Endodermal cell (in vitro differentiated cells): ENCODE data around the gene ACTRT2. TPM values are rescaled to one million over a fixed set of nuclear protein-coding genes. Genes with fewer than 3 reads are reported as not detected.

Experiments
- DNase-seq: peaks from one replicate; pipeline ENCODE4 v3.0.0-alpha.2; 2017
- H3K27ac ChIP-seq: 2 replicates; pipeline ENCODE4 v1.5.1; 2013; ENCODE audit warnings: mild to moderate bottlenecking, low read depth, low read length, moderate library complexity
- H3K27me3 ChIP-seq: 2 replicates; pipeline ENCODE4 v1.6.1; 2013; ENCODE audit warnings: mild to moderate bottlenecking, low read length, moderate library complexity; ENCODE audit not compliant: insufficient read depth, control insufficient read depth, poor library complexity, severe bottlenecking
- H3K36me3 ChIP-seq: 2 replicates; pipeline ENCODE4 v1.7.0; 2013; ENCODE audit warnings: mild to moderate bottlenecking, low read length, moderate library complexity; ENCODE audit not compliant: control insufficient read depth, insufficient read depth
- H3K4me1 ChIP-seq: one replicate; pipeline ENCODE4 v1.7.0; 2013; ENCODE audit warnings: low read length; ENCODE audit not compliant: control insufficient read depth, insufficient read depth
- H3K4me3 ChIP-seq: 2 replicates; pipeline ENCODE4 v1.5.1; 2013; ENCODE audit warnings: mild to moderate bottlenecking, low read length, moderate library complexity
- H3K9ac ChIP-seq: 2 replicates; pipeline ENCODE4 v1.6.1; 2013; ENCODE audit warnings: mild to moderate bottlenecking, low read length, moderate library complexity; ENCODE audit not compliant: poor library complexity, severe bottlenecking; ENCODE audit errors: extremely low read depth
- H3K9me3 ChIP-seq: 2 replicates; pipeline ENCODE4 v1.6.1; 2013; ENCODE audit warnings: mild to moderate bottlenecking, low read length, moderate library complexity; ENCODE audit not compliant: control insufficient read depth
- H3K27ac Mint-ChIP-seq: 2 replicates; pipeline ENCODE4 v1.8.0; 2020; ENCODE audit warnings: mixed read lengths
- H3K27me3 Mint-ChIP-seq: 2 replicates; pipeline ENCODE4 v1.8.0; 2021; ENCODE audit warnings: mild to moderate bottlenecking, mixed read lengths; ENCODE audit not compliant: insufficient read depth
- H3K36me3 Mint-ChIP-seq: 2 replicates; pipeline ENCODE4 v1.8.0; 2020; ENCODE audit warnings: low read depth, mixed read lengths
- H3K4me1 Mint-ChIP-seq: 2 replicates; pipeline ENCODE4 v1.8.0; 2020; ENCODE audit warnings: mixed read lengths
- H3K4me3 Mint-ChIP-seq: 2 replicates; pipeline ENCODE4 v1.8.0; 2020; ENCODE audit warnings: mild to moderate bottlenecking, moderate library complexity, mixed read lengths
- H3K9me3 Mint-ChIP-seq: 2 replicates; pipeline ENCODE4 v1.8.0; 2020; ENCODE audit warnings: mild to moderate bottlenecking, mixed read lengths
- WGBS, 2 experiments: methylation state at CpG; one replicate each; pipeline versions ENCODE4 v1.1.5 to v1.1.7; 2013; ENCODE audit warnings: missing lambda C conversion rate in 2 of 2, mixed read lengths in 1 of 2; ENCODE audit not compliant: insufficient coverage in 1 of 2, insufficient read length in 1 of 2; 5-methylcytosine and 5-hydroxymethylcytosine counted together
- total RNA-seq, 2 donors: library from RNA; stranded (reverse); fragmentation: NEBNext Ultra II Directional in 1 of 2; extraction: Animal tissue kit (Norgen Biotek cat#: 25700) in 1 of 2; gene quantifications; 2 replicates in 1 of 2; 3 replicates in 1 of 2; pipeline ENCODE4 v1.2.1, GENCODE V29; 2021
- TF ChIP-seq, protein P1 (sequence below): fragments of 200-600 bp; sonication (generic); conservative IDR thresholded peaks from 2 replicates; pipeline ENCODE4 v1.5.0; 2021; ENCODE audit warnings: antibody characterized with exemption, mild to moderate bottlenecking

ACTRT2 gene
- total RNA-seq, 2 donors from 2014 or later = not detected

GRCh38 chr1:3001471-3002348, 19.6 kb upstream of the ACTRT2 start:
- Histone ChIP-seq H3K4me3 (no peak overlapping the region), H3K4me1 (no peaks in the 10 kb centered on the region), H3K36me3 (no peaks in the 10 kb centered on the region), H3K9me3 (peaks cover 28% of the 10 kb centered on the region), H3K9ac (no peak overlapping the region), H3K27ac (no peak overlapping the region), H3K27me3 (no peaks in the 10 kb centered on the region)
- DNase-seq = no peak
- Mint-ChIP-seq H3K36me3 (no peaks in the 10 kb centered on the region), H3K27me3 (no peaks in the 10 kb centered on the region), H3K27ac (no peak overlapping the region), H3K4me1 (no peaks in the 10 kb centered on the region), H3K9me3 (peaks cover 87% of the 10 kb centered on the region), H3K4me3 (no peak overlapping the region)
- TF ChIP-seq, protein P1, sequence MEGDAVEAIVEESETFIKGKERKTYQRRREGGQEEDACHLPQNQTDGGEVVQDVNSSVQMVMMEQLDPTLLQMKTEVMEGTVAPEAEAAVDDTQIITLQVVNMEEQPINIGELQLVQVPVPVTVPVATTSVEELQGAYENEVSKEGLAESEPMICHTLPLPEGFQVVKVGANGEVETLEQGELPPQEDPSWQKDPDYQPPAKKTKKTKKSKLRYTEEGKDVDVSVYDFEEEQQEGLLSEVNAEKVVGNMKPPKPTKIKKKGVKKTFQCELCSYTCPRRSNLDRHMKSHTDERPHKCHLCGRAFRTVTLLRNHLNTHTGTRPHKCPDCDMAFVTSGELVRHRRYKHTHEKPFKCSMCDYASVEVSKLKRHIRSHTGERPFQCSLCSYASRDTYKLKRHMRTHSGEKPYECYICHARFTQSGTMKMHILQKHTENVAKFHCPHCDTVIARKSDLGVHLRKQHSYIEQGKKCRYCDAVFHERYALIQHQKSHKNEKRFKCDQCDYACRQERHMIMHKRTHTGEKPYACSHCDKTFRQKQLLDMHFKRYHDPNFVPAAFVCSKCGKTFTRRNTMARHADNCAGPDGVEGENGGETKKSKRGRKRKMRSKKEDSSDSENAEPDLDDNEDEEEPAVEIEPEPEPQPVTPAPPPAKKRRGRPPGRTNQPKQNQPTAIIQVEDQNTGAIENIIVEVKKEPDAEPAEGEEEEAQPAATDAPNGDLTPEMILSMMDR = no peak
- 90 to 91% methylated on average over 34 to 47 of the region's 47 CpGs for WGBS, 2 experiments

- no peaks in the 10 kb centered on the region for H3K27me3 Mint-ChIP-seq
Measured at GRCh38 chr1:3002349-3003038, 18.8 kb upstream of the ACTRT2 start.

More at GRCh38 chr1:3002349-3003038, 18.8 kb upstream of the ACTRT2 start:
- no peak for DNase-seq
- Histone ChIP-seq H3K9ac (no peak overlapping the region), H3K27ac (no peak overlapping the region), H3K9me3 (peaks cover 30% of the 10 kb centered on the region), H3K36me3 (no peaks in the 10 kb centered on the region), H3K4me1 (no peaks in the 10 kb centered on the region), H3K4me3 (no peak overlapping the region), H3K27me3 (no peaks in the 10 kb centered on the region)
- Mint-ChIP-seq H3K4me3 (no peak overlapping the region), H3K4me1 (no peaks in the 10 kb centered on the region), H3K36me3 (no peaks in the 10 kb centered on the region), H3K9me3 (peaks cover 90% of the 10 kb centered on the region), H3K27ac (no peak overlapping the region)
- 87 to 88% methylated on average over 13 to 23 of the region's 23 CpGs for WGBS, 2 experiments
- TF ChIP-seq, protein P1 = no peak
